GM20000 (cell line): Measurements from ENCODE around the gene SLC38A8.

Experiments used
- DNase-seq: peaks from one replicate; pipeline ENCODE4 v3.0.0; 2012; ENCODE audit warnings: low spot score
- TF ChIP-seq, protein P1 (sequence below): IDR thresholded peaks from 2 replicates; pipeline ENCODE4 v1.5.1; 2012; ENCODE audit warnings: mild to moderate bottlenecking, control low read depth; ENCODE audit errors: extremely low read depth, missing control alignments

The SLC38A8 gene

DNA sequence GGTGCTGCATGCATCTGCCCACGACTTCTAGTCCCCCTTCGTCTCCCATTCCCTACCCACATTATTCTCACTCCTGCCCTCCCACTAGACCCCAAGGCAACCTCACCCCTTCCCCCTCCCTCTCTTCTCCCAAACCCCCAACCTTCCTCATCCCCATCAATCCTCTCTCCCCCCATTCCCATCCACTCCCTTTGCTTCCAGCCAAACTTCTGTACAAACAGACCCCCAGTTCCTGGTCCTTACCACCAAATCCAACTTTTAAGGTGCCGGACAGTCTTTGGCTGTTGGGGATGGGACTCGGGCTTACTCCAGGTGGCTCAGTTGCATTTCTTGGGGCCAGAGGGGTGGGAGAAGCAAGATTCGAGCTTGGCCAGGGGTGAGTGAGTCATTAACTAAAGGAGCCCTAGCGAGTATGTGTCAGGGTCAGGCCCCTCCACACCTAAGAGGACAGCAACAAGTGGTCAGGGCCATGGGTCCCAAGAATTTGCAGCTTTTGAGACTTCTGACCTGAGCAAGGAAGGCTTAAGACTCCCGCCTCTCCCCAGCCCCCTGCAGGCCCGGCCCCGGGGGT lies at the start of gene SLC38A8:
SLC38A8 (minus strand) TSS at position 488 of the 571 bp plus-strand sequence. CDS start 638 bp downstream, outside the sequence.
- no peak for DNase-seq
- TF ChIP-seq, protein P1, sequence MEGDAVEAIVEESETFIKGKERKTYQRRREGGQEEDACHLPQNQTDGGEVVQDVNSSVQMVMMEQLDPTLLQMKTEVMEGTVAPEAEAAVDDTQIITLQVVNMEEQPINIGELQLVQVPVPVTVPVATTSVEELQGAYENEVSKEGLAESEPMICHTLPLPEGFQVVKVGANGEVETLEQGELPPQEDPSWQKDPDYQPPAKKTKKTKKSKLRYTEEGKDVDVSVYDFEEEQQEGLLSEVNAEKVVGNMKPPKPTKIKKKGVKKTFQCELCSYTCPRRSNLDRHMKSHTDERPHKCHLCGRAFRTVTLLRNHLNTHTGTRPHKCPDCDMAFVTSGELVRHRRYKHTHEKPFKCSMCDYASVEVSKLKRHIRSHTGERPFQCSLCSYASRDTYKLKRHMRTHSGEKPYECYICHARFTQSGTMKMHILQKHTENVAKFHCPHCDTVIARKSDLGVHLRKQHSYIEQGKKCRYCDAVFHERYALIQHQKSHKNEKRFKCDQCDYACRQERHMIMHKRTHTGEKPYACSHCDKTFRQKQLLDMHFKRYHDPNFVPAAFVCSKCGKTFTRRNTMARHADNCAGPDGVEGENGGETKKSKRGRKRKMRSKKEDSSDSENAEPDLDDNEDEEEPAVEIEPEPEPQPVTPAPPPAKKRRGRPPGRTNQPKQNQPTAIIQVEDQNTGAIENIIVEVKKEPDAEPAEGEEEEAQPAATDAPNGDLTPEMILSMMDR: no peak

DNA sequence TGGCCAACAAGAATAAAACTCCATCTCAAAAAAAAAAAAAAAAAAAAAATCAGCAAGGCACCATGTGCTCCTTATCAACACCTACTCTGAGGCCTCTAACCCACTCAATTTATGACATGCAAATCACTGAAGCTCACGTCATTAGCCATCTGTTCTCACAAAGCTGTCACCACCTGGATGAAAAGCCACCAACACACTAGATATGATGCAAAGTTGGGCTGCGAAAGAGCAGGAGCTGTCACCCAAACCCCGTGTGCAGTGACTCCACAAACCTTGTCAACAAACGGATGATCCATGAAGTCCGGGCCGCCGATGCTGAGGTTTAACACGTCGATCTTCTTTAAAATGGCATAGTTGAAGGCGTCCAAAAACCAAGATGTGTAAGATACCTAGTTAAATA lies 48.9 kb upstream of the SLC38A8 start:
- no peak for DNase-seq
- TF ChIP-seq, protein P1: no peak

DNA sequence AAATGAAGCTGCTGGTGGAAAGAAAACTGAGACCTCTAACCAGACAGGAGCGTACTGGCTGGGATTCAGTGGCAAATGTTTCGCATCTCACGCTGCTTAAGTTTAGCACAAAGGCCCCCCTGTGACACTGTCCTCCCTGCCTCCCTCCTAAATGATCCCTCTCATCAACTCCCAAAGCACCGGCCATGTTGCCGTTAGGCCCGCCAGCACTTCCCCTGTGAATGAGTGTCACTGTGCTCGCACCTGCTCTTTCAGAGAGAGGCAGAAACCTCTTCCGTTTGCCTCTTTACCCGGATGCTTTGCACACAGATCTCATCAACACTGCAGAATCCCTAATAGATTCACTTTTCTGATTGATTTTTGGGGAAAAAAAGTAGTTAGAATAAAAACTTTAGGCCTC lies 47.6 kb upstream of the SLC38A8 start:
- TF ChIP-seq, protein P1: no peak
- DNase-seq: no peak

DNA sequence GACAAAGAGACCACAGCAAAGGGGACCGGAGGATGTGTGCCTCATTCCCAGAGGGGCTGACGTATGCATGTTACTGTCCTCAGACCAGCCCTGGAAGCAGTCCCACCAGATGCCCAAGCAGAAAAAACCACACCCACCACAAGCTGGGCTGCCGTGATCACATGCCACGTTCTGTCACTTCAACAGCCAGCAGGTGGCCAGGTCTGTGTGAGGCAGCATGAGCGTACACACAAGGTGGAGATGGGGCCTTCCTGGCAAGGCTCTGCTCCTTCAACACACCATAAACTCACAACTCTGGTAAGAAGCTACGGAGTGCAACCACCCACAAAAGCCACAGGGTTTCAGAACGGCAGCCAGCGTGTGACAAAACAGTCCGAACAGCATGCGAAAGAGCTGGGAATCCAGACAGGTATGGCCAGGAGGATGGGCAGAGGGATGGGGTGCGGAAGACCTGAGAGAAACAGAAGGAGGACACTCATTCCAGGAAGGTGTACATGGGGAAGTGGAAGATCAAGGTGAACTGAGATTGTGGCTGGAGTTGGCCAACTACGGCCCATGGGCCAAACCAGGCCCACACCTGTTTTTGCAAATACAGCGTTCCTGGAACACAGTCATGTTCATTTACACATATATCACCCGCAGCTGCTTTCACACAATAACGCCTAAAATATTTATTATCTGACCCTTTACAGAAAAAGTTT lies 46.2 kb upstream of the SLC38A8 start:
- peak; percentile 62 for DNase-seq
- TF ChIP-seq, protein P1: peak; percentile 47

DNA sequence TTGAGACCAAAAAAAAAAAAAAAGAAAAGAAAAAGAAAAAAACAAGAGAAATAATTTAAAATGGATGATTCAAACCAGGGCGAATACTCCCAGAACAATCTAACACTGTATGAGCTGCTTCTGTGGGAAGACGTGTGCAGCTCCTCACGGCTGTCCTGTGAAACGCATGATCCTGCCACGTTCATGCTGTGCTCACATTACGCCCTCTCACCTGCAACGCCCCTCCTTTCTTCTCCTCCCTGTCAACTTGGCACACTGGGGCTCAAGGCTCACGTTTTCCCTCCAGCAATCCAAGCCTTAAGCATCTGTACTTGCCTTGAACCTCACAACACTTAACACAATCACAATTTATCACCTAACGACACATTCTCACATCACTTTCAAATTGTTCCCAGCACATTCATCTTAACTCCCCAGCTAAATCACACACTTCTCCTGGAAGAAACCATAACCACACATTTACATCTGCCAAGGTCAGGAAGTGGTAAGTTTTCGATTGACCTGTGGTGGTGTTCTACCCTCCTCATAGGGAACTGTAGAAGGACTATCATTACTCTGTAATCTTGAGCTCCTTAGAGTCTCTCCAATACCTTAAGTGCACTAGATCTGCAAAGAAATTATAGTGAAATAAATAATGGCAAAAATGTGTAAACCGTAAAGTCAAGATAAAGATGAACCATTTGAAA lies 45.0 kb upstream of the SLC38A8 start:
- TF ChIP-seq, protein P1: no peak
- DNase-seq: no peak

DNA sequence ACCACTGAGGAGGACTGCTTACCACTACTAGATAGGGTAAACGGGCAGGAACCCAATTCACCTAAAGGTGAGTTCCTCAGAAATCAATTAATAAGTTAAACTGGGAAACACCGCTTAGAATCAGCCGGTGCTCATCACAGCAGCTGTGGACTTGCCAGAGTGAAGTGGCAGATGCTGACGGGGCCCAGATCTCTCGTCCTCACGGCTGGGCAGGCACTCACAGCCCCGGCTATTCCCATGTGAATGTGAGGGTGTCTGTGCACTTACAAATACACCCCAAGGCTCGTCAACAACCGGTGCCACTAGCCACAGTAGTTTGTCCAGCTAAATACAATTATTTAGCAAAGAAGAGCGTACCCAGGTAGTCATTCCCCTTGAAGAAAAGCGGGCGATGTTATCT lies 44.4 kb upstream of the SLC38A8 start:
- TF ChIP-seq, protein P1: no peak
- DNase-seq: no peak

DNA sequence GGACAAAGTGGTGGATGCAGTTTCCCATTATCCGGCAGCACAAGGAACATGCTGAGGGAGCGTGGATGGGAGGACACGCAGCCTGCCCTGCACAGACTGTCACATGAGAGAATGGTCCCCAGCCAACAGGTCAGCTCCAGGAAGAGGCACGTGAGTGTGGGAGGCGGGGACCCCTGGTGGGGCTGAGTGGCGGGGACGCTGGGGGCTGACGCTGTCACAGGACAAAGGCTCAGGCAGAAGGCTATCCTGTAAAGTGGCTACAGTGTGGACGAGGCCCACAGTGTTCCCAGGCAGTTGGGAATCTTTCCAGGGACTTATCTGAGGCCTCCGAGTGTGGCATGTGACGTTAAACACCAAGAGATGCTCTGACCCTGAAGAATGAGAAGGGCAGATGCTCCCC lies 43.7 kb upstream of the SLC38A8 start:
- TF ChIP-seq, protein P1: no peak
- no peak for DNase-seq
